ENCODE data around the gene TTC3.
A peak's percentile ranks its signal among the peaks of the same experiment; 100 is the strongest.

Gene TTC3

GRCh38 chr21:37204580-37204979 lies 131.5 kb downstream of the TTC3 start:
- no peak for DNase-seq
- H2AFZ ChIP-seq (ENCODE audit: low read length), result no peak overlapping the region
- H3K4me2 ChIP-seq (ENCODE audit: low read depth, low read length), result no peak overlapping the region
- no peak overlapping the region for H3K9ac ChIP-seq (ENCODE audit: low read length)
- H3K4me1 ChIP-seq (ENCODE audit: low read length), result peaks cover 16% of the 10 kb centered on the region
- H4K20me1 ChIP-seq (ENCODE audit: insufficient read depth, low read length), result no peaks in the 10 kb centered on the region
- no peaks in the 10 kb centered on the region for H3K27me3 ChIP-seq (replicated peaks; ENCODE audit: insufficient read depth, low read length)
- TF ChIP-seq CTCF (IDR thresholded peaks at IDR 0.05; ENCODE audit: low read length) (no peak), EZH2phosphoT487 (IDR thresholded peaks at IDR 0.05; ENCODE audit: low read length) (no peak), EZH2 (optimal IDR thresholded peaks at IDR 0.05; ENCODE audit: low read depth, low read length) (no peak)
- H3K9me3 ChIP-seq (replicated peaks; ENCODE audit: insufficient read depth, low read length), result no peaks in the 10 kb centered on the region
- no peaks in the 10 kb centered on the region for H3K79me2 ChIP-seq (ENCODE audit: low read length)
- peaks cover 9% of the 10 kb centered on the region for H3F3A ChIP-seq (ENCODE audit: insufficient read depth, low read length)
- H3K4me3 ChIP-seq (ENCODE audit: low read length), result no peak overlapping the region
- H3K9me2 ChIP-seq (replicated peaks; ENCODE audit: insufficient read depth, low read length), result no peaks in the 10 kb centered on the region
- H3K36me3 ChIP-seq (replicated peaks; ENCODE audit: insufficient read depth, low read length), result no peaks in the 10 kb centered on the region
- H3K27ac ChIP-seq (ENCODE audit: low read length), result no peak overlapping the region

- Histone ChIP-seq H4K20me1 (ENCODE audit: insufficient read depth, low read length) (no peaks in the 10 kb centered on the region), H3K4me1 (ENCODE audit: low read length) (peaks cover 16% of the 10 kb centered on the region), H3K27ac (ENCODE audit: low read length) (no peak overlapping the region), H3K9ac (ENCODE audit: low read length) (no peak overlapping the region), H3K36me3 (replicated peaks; ENCODE audit: insufficient read depth, low read length) (no peaks in the 10 kb centered on the region), H3F3A (ENCODE audit: insufficient read depth, low read length) (peaks cover 9% of the 10 kb centered on the region), H3K4me3 (ENCODE audit: low read length) (no peak overlapping the region), H2AFZ (ENCODE audit: low read length) (no peak overlapping the region), H3K9me2 (replicated peaks; ENCODE audit: insufficient read depth, low read length) (no peaks in the 10 kb centered on the region), H3K79me2 (ENCODE audit: low read length) (no peaks in the 10 kb centered on the region), H3K27me3 (replicated peaks; ENCODE audit: insufficient read depth, low read length) (no peaks in the 10 kb centered on the region), H3K9me3 (replicated peaks; ENCODE audit: insufficient read depth, low read length) (no peaks in the 10 kb centered on the region), H3K4me2 (ENCODE audit: low read depth, low read length) (no peak overlapping the region)
- DNase-seq, result no peak
- no peak for TF ChIP-seq CTCF (IDR thresholded peaks at IDR 0.05; ENCODE audit: low read length)
- no peak for TF ChIP-seq EZH2phosphoT487 (IDR thresholded peaks at IDR 0.05; ENCODE audit: low read length)
- no peak for TF ChIP-seq EZH2 (optimal IDR thresholded peaks at IDR 0.05; ENCODE audit: low read depth, low read length)
Observed at GRCh38 chr21:37206496-37206895, 133.4 kb downstream of the TTC3 start.

GRCh38 chr21:37207441-37208009 lies 134.5 kb downstream of the TTC3 start:
- H3K27me3 ChIP-seq (replicated peaks; ENCODE audit: insufficient read depth, low read length), result no peaks in the 10 kb centered on the region
- peak overlapping the region; percentile 48 for H2AFZ ChIP-seq (ENCODE audit: low read length)
- peak overlapping the region; percentile 69 for H3K4me2 ChIP-seq (ENCODE audit: low read depth, low read length)
- peaks cover 16% of the 10 kb centered on the region for H3K4me1 ChIP-seq (ENCODE audit: low read length)
- H3K36me3 ChIP-seq (replicated peaks; ENCODE audit: insufficient read depth, low read length), result no peaks in the 10 kb centered on the region
- H3K9me2 ChIP-seq (replicated peaks; ENCODE audit: insufficient read depth, low read length), result no peaks in the 10 kb centered on the region
- H3K79me2 ChIP-seq (ENCODE audit: low read length), result no peaks in the 10 kb centered on the region
- H3K9ac ChIP-seq (ENCODE audit: low read length), result peak overlapping the region; percentile 19; the same call in 1 of the 2 replicates
- no peaks in the 10 kb centered on the region for H4K20me1 ChIP-seq (ENCODE audit: insufficient read depth, low read length)
- peak overlapping the region; percentile 47; the same call in 1 of the 2 replicates for H3K27ac ChIP-seq (ENCODE audit: low read length)
- TF ChIP-seq EZH2phosphoT487 (IDR thresholded peaks at IDR 0.05; ENCODE audit: low read length) (no peak), CTCF (IDR thresholded peaks at IDR 0.05; ENCODE audit: low read length) (no peak)
- H3K9me3 ChIP-seq (replicated peaks; ENCODE audit: insufficient read depth, low read length), result no peaks in the 10 kb centered on the region
- peak; percentile 53 for DNase-seq
- peak overlapping the region; percentile 43 for H3K4me3 ChIP-seq (ENCODE audit: low read length)
- H3F3A ChIP-seq (ENCODE audit: insufficient read depth, low read length), result peaks cover 9% of the 10 kb centered on the region

All from MM.1S (cell line).